GM19463 (cell line): ENCODE measurements around the gene DRC3.

Experiments
- ATAC-seq: cut with Tn5 transposase; IDR thresholded peaks from one replicate; pipeline ENCODE4 v1.9.1; 2021; ENCODE audit warnings: mild to moderate bottlenecking, moderate library complexity; ENCODE audit not compliant: unreplicated experiment

The DRC3 gene

DNA sequence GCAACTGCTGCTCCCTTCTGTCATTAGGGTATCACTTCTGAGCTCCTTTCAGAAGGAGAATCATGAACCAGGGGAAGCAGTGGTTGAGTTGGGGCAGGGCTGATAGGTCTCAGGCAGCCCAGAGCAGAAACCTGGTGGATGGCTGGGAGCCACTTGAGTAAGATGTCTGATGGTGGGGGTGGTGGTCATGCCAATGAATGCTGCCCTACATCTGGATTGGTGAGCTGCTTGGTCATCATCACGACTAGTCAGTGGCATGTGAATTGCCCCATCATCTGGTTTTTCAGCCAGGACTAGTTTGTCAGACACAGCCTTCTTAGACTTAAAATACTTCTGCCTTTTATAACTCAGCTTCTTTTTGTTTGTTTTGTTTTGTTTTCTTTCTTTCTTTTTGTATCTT is 69.1 kb downstream of the DRC3 start:
- ATAC-seq: no peak

DNA sequence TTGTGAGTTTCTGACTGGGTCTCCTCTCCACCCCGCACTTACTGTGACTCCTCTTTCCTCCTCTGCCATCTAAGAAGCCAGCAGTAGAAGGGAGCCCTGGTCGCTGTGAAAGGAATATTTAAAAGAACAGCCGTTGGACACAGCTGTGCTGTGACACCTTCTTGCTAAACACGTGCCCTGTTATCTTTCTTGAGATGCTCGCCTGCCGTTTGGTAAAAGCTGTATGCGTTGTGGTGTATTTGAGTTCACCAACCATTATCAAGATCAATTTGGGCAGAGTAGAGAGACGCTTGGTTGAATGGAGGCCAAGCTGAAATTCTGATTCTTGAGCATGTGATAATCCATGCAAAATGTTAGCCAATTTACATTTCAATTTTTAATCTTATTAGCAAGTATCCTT is 70.3 kb downstream of the DRC3 start:
- ATAC-seq: no peak

DNA sequence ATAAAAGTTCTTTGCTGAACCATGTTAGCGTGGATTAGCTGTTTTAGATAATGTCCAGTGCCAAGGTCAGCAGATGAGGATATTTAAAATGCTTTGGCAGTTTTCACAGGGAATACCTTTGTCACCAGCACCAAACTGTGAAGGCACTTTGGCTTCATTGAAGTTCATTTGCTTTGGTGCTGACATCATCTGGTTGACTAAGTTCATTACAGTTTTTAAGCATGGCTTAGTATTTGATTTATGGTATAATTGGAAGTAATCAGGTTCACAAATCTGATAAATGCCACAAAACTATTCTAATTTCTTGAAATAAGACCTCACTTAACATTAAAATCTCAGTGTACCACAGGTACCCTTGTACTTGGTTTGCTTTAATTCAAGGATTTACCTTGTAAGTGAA is 70.8 kb downstream of the DRC3 start:
- no peak for ATAC-seq

DNA sequence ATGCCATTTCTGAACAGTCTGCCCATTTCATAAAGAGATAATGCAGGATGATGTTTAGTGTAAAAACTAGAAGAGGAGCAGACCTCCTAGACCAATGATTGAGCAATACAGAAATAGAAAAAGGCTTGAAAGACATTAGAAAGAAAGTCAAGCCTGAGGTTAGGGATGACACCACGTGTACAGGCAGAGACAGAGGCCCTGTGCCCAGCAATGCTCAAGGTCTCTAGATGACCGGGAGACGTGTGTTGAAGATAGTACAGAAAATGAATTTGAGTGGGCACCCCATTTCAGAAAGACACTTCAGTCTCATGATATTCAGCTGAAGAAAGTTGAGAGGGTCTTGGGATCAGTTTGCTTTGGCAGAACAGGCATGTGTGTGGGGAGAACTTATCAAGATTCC is 71.9 kb downstream of the DRC3 start:
- no peak for ATAC-seq

DNA sequence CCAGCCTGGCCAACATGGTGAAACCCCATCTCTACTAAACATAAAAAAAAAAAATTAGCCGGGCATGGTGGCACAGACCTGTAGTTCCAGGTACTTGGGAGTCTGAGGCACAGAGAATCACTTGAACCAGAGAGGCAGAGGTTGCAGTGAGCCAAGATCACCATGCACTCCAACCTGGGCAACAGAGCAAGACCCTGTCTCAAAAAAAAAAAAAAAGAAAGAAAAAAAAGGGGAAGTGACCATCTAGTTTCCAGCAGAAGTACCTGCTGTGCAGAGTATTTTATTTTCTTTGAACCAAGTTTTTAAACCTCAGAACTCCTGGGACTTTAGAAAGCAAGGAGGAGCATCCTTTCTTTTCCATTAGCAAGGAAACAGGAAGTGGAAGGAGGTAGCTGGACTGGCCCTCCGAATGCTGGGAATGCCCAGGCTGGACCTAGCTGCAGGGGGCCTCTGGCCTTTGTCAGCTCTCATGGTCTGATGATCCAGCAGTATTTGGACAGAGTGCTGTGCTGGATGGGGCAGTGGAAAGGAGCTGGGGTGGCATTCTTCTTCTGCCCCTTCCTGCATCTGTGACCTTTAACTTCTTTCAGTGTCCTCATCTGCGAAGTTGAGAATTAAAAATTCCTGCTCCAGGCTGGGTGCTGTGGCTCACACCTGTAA is 73.2 kb downstream of the DRC3 start:
- no peak for ATAC-seq

DNA sequence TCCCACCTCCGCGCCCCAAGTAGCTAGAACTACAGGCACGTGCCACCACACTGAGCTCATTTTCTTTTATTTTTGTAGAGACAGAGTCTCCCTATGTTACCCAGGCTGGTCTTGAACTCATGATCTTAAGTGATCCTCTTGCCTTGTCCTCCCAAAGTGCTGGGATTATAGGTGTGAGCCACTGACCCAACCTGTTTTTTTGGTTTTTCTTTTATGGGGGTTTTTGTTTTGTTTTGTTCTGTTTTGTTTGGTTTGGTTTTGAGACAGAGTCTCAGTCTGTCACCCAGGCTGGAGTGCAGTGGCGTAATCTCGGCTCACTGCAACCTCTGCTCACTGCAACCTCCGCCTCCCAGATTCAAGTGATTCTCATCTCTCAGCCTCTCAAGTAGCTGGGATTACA is 82.9 kb downstream of the DRC3 start:
- ATAC-seq: no peak

DNA sequence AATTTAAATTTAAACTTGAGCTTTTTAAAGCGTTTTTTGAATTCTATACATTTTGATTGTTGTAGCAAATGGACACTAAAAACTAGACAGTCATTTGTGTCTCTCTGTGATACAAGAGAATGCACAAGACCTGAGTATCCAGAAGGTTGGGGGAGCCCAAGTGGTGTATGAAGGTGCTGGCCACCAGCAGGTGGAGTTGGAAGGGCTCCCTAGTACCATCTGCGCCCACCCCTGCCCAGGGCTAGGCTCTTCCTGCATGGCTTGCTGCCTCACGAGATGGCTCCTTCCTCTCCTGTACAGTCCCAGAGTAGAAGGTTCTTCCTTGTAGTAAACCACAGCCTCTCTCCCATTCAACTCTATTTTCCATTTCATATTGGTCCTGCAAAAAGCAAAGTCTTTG is 83.6 kb downstream of the DRC3 start:
- no peak for ATAC-seq

DNA sequence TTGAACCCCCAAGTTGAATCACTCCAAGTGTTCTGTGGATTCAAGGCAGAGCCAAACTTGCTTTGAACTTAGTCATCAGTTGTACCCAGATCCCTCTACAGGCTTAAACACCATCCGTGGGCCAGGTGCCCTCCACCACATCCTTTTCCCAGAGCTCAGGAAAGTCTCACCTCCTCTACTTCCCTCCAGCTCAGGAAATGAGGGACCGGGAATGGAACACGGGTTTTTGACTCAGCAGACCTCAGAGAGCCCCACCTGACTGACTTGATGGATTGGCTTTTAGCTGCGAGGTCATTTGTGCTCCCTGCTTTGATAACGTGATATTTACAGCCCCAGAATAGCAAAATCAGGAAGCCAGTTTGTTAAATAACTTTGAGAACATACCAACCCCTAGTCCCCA is 86.6 kb downstream of the DRC3 start:
- no peak for ATAC-seq

DNA sequence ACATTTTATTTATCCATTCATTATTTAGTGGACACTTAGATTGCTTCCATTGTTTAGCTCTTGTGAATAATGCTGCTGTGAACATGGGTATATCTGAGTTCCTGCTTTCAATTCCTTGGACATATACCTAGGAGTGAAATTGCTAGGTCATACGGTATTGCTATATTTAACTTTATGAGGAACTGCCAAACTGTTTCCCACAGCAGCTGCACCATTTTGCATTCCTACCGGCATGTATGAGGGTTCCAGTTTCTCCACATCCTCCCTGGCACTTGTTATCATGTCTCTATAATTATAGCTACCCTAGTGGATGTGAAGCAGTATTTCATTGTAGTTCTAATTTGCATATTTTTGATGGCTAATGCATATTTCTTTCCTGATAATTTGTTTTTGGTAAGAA is 91.4 kb downstream of the DRC3 start:
- no peak for ATAC-seq

DNA sequence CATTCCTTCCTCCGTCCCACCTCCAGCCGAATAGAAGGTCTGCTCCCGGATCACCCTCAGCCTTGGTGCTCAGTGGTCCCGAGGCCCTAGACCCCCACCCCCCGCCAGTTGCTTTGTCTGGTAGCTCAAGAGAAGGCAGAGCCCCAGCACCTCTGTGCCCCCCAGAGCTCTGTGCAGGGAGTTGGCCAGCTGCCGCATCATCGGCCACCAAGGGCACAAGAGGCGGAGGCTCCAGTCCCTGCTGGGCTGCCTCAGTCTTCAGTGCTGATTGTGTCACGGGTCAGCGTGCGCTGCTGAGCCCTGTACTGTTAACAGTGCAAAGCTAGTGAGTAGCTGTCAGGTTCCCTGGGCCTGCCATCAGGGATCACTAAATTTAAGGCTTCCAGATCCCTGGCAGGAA is 92.9 kb downstream of the DRC3 start:
- ATAC-seq: no peak
